WTC11 (cell line): ENCODE results near the gene ITPKB. TPM values are rescaled to one million over a fixed set of nuclear protein-coding genes. Genes with fewer than 3 reads are reported as not detected.

Experiments used
- ATAC-seq: fragments of 200-7000 bp; cut with Tn5 transposase; 2 replicates; pipeline ENCODE4 v1.10.0; 2021; ENCODE audit warnings: mild to moderate bottlenecking, moderate library complexity
- CTCF ChIA-PET: fragments of 300-600 bp; sonication (Branson Sonifier 250); formaldehyde crosslinking; loops from one replicate; lab custom pipeline; 2021; ENCODE audit warnings: antibody characterized with exemption; lab: Charles Lee
- POLR2A ChIA-PET: fragments of 350-600 bp; sonication (Branson Sonifier 250); formaldehyde crosslinking; loops from one replicate; lab custom pipeline; 2021; ENCODE audit warnings: antibody characterized with exemption; lab: Charles Lee
- DNase-seq: peaks from one replicate; pipeline ENCODE4 v3.0.0; 2021; ENCODE audit warnings: low spot score
- H3K27ac Mint-ChIP-seq: 2 replicates; pipeline ENCODE4 v1.8.0; 2021; ENCODE audit warnings: mixed read lengths
- H3K27me3 Mint-ChIP-seq: 2 replicates; pipeline ENCODE4 v1.8.0; 2021; ENCODE audit warnings: low read depth, mild to moderate bottlenecking, moderate library complexity, mixed read lengths
- H3K36me3 Mint-ChIP-seq: 2 replicates; pipeline ENCODE4 v1.8.0; 2021; ENCODE audit warnings: mixed read lengths
- H3K4me1 Mint-ChIP-seq: 2 replicates; pipeline ENCODE4 v1.8.0; 2022; ENCODE audit warnings: mixed read lengths
- H3K4me3 Mint-ChIP-seq: 2 replicates; pipeline ENCODE4 v1.8.0; 2021; ENCODE audit warnings: mild to moderate bottlenecking, moderate library complexity, mixed read lengths
- H3K9me3 Mint-ChIP-seq: 2 replicates; pipeline ENCODE4 v1.8.0; 2021; ENCODE audit warnings: mixed read lengths
- AR ChIP-seq: fragments of 250-450 bp; sonication (Bioruptor Pico); IDR thresholded peaks from 2 replicates; pipeline ENCODE4 v1.9.0; 2021; ENCODE audit warnings: mild to moderate bottlenecking
- ATF1 ChIP-seq: sonication (generic); formaldehyde crosslinking; IDR thresholded peaks from 2 replicates; pipeline ENCODE4 v1.8.1; 2023; ENCODE audit warnings: mild to moderate bottlenecking, moderate library complexity, missing genetic modification reagents
- CDX4 ChIP-seq: fragments of 250-450 bp; sonication (Bioruptor Pico); IDR thresholded peaks from 2 replicates; pipeline ENCODE4 v1.9.0; 2021; ENCODE audit warnings: moderate library complexity, mild to moderate bottlenecking, inconsistent platforms, borderline replicate concordance
- FOXJ3 ChIP-seq: sonication (generic); formaldehyde crosslinking; IDR thresholded peaks from 2 replicates; pipeline ENCODE4 v1.9.0; 2021; ENCODE audit warnings: missing genetic modification reagents, mild to moderate bottlenecking, borderline replicate concordance
- GABPB1 ChIP-seq: sonication (generic); formaldehyde crosslinking; IDR thresholded peaks from 2 replicates; pipeline ENCODE4 v1.8.1; 2023; ENCODE audit warnings: mild to moderate bottlenecking, missing genetic modification reagents
- NFYB ChIP-seq: sonication (generic); formaldehyde crosslinking; conservative IDR thresholded peaks from 2 replicates; pipeline ENCODE4 v1.8.0; 2022; ENCODE audit warnings: low read depth, missing genetic modification reagents
- NR2C2 ChIP-seq: sonication (generic); formaldehyde crosslinking; IDR thresholded peaks from 2 replicates; pipeline ENCODE4 v1.8.0; 2022; ENCODE audit warnings: mild to moderate bottlenecking, missing genetic modification reagents
- NR3C1 ChIP-seq: sonication (generic); formaldehyde crosslinking; conservative IDR thresholded peaks from 2 replicates; pipeline ENCODE4 v1.8.1; 2023; ENCODE audit warnings: low read depth, mild to moderate bottlenecking, missing genetic modification reagents
- SMAD3 ChIP-seq: sonication (generic); formaldehyde crosslinking; IDR thresholded peaks from 2 replicates; pipeline ENCODE4 v1.8.0; 2022; ENCODE audit warnings: missing genetic modification reagents, mild to moderate bottlenecking, borderline replicate concordance
- ZNF121 ChIP-seq: sonication (generic); formaldehyde crosslinking; IDR thresholded peaks from 2 replicates; pipeline ENCODE4 v1.8.0; 2023; ENCODE audit warnings: missing genetic modification reagents
- ZNF219 ChIP-seq: sonication (generic); formaldehyde crosslinking; IDR thresholded peaks from 2 replicates; pipeline ENCODE4 v1.8.0; 2023; ENCODE audit warnings: missing genetic modification reagents, mild to moderate bottlenecking, borderline replicate concordance
- ZNF671 ChIP-seq: fragments of 250-450 bp; sonication (Bioruptor Pico); IDR thresholded peaks from 2 replicates; pipeline ENCODE4 v1.8.0; 2021; ENCODE audit warnings: mild to moderate bottlenecking
- ZSCAN18 ChIP-seq: fragments of 250-450 bp; sonication (Bioruptor Pico); IDR thresholded peaks from 2 replicates; pipeline ENCODE4 v2.1.2; 2022; ENCODE audit warnings: mild to moderate bottlenecking, moderate library complexity
- total RNA-seq: library from RNA; stranded (reverse); gene quantifications from 3 replicates; pipeline ENCODE4 v1.2.3, GENCODE V29; 2021
- TF ChIP-seq, protein P1 (sequence below): sonication (generic); formaldehyde crosslinking; IDR thresholded peaks from 2 replicates; pipeline ENCODE4 v1.8.0; 2022; ENCODE audit warnings: missing genetic modification reagents
- TF ChIP-seq, protein P2 (sequence below): sonication (generic); formaldehyde crosslinking; IDR thresholded peaks from 2 replicates; pipeline ENCODE4 v1.8.1; 2023; ENCODE audit warnings: mild to moderate bottlenecking, moderate library complexity, missing genetic modification reagents
- TF ChIP-seq, protein P3 (sequence below): fragments of 250-450 bp; sonication (Bioruptor Pico); IDR thresholded peaks from 2 replicates; pipeline ENCODE4 v1.9.0; 2021; ENCODE audit warnings: mild to moderate bottlenecking, borderline replicate concordance
- TF ChIP-seq, protein P4 (sequence below): sonication (generic); formaldehyde crosslinking; IDR thresholded peaks from 2 replicates; pipeline ENCODE4 v1.8.1; 2023; ENCODE audit warnings: mild to moderate bottlenecking, missing genetic modification reagents, moderate library complexity
- TF ChIP-seq, protein P5 (sequence below): fragments of 250-450 bp; sonication (Bioruptor Pico); IDR thresholded peaks from 2 replicates; pipeline ENCODE4 v1.9.0; 2021; ENCODE audit warnings: mild to moderate bottlenecking

ITPKB gene
- total RNA-seq, 1 experiment from 2014 or later, result 15.6 TPM

DNA sequence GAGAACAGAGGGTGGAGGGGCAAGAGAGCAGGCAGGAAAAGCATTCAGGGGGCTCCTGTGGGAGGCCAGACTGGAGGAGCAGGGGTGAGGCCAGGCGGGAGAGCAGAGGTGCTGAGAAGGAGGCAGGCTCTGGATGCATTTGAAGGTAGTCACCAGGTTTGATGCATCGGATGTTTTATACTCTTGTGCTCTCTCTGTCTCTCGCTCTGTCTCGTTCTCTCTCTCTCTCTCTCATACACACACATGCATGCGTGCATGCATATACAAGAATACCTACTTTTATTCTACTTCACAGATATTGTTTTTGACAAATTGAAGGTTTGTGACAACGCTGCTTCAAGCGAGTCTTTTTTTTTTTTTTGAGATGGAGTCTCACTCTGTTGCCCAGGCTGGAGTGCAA lies 15.0 kb upstream of the ITPKB start (continued):
- TF ChIP-seq CDX4 (CRISPR knock-in tag) (no peak), ZNF219 (CRISPR knock-in tag) (no peak)

GRCh38 chr1:226751703-226752102 lies 12.6 kb upstream of the ITPKB start:
- no peaks in the 10 kb centered on the region for H3K36me3 Mint-ChIP-seq
- ATAC-seq, result no peak
- no peak for TF ChIP-seq ZNF121 (CRISPR knock-in tag)
- no peak for TF ChIP-seq GABPB1
- TF ChIP-seq ZSCAN18 (CRISPR knock-in tag), result no peak
- TF ChIP-seq NFYB, result no peak
- no peak for TF ChIP-seq ZNF671 (CRISPR knock-in tag)
- TF ChIP-seq, protein P1, sequence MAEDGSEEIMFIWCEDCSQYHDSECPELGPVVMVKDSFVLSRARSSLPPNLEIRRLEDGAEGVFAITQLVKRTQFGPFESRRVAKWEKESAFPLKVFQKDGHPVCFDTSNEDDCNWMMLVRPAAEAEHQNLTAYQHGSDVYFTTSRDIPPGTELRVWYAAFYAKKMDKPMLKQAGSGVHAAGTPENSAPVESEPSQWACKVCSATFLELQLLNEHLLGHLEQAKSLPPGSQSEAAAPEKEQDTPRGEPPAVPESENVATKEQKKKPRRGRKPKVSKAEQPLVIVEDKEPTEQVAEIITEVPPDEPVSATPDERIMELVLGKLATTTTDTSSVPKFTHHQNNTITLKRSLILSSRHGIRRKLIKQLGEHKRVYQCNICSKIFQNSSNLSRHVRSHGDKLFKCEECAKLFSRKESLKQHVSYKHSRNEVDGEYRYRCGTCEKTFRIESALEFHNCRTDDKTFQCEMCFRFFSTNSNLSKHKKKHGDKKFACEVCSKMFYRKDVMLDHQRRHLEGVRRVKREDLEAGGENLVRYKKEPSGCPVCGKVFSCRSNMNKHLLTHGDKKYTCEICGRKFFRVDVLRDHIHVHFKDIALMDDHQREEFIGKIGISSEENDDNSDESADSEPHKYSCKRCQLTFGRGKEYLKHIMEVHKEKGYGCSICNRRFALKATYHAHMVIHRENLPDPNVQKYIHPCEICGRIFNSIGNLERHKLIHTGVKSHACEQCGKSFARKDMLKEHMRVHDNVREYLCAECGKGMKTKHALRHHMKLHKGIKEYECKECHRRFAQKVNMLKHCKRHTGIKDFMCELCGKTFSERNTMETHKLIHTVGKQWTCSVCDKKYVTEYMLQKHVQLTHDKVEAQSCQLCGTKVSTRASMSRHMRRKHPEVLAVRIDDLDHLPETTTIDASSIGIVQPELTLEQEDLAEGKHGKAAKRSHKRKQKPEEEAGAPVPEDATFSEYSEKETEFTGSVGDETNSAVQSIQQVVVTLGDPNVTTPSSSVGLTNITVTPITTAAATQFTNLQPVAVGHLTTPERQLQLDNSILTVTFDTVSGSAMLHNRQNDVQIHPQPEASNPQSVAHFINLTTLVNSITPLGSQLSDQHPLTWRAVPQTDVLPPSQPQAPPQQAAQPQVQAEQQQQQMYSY (CRISPR knock-in tag), result no peak
- TF ChIP-seq, protein P2, sequence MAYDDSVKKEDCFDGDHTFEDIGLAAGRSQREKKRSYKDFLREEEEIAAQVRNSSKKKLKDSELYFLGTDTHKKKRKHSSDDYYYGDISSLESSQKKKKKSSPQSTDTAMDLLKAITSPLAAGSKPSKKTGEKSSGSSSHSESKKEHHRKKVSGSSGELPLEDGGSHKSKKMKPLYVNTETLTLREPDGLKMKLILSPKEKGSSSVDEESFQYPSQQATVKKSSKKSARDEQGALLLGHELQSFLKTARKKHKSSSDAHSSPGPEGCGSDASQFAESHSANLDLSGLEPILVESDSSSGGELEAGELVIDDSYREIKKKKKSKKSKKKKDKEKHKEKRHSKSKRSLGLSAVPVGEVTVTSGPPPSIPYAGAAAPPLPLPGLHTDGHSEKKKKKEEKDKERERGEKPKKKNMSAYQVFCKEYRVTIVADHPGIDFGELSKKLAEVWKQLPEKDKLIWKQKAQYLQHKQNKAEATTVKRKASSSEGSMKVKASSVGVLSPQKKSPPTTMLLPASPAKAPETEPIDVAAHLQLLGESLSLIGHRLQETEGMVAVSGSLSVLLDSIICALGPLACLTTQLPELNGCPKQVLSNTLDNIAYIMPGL (CRISPR knock-in tag), result no peak
- no peak for TF ChIP-seq NR3C1 (CRISPR knock-in tag)
- TF ChIP-seq SMAD3 (CRISPR knock-in tag), result no peak
- TF ChIP-seq FOXJ3 (CRISPR knock-in tag), result no peak
- TF ChIP-seq, all 79 proteins: peak for 0
- Mint-ChIP-seq H3K27me3 (peaks cover 18% of the 10 kb centered on the region), H3K4me3 (no peak overlapping the region), H3K4me1 (no peaks in the 10 kb centered on the region), H3K9me3 (peaks cover 6% of the 10 kb centered on the region), H3K27ac (no peak overlapping the region)
- ChIA-PET CTCF (interaction anchor here (0.9 kb wide), 1 partner anchor 143 kb away, joined by 3 read pairs; no protein-coding TSS in a partner anchor), POLR2A (no interaction called here)
- DNase-seq, result no peak

GRCh38 chr1:226751214-226751613 lies 12.1 kb upstream of the ITPKB start:
- Mint-ChIP-seq H3K4me3 (no peak overlapping the region), H3K27ac (no peak overlapping the region), H3K36me3 (no peaks in the 10 kb centered on the region), H3K9me3 (peaks cover under 1% of the 10 kb centered on the region), H3K27me3 (peaks cover 17% of the 10 kb centered on the region), H3K4me1 (no peaks in the 10 kb centered on the region)
- DNase-seq, result no peak
- POLR2A ChIA-PET, result no interaction called here
- CTCF ChIA-PET, result interaction anchor here (0.9 kb wide), 1 partner anchor 143 kb away, joined by 3 read pairs; no protein-coding TSS in a partner anchor
- ATAC-seq, result no peak
- TF ChIP-seq, protein P3, sequence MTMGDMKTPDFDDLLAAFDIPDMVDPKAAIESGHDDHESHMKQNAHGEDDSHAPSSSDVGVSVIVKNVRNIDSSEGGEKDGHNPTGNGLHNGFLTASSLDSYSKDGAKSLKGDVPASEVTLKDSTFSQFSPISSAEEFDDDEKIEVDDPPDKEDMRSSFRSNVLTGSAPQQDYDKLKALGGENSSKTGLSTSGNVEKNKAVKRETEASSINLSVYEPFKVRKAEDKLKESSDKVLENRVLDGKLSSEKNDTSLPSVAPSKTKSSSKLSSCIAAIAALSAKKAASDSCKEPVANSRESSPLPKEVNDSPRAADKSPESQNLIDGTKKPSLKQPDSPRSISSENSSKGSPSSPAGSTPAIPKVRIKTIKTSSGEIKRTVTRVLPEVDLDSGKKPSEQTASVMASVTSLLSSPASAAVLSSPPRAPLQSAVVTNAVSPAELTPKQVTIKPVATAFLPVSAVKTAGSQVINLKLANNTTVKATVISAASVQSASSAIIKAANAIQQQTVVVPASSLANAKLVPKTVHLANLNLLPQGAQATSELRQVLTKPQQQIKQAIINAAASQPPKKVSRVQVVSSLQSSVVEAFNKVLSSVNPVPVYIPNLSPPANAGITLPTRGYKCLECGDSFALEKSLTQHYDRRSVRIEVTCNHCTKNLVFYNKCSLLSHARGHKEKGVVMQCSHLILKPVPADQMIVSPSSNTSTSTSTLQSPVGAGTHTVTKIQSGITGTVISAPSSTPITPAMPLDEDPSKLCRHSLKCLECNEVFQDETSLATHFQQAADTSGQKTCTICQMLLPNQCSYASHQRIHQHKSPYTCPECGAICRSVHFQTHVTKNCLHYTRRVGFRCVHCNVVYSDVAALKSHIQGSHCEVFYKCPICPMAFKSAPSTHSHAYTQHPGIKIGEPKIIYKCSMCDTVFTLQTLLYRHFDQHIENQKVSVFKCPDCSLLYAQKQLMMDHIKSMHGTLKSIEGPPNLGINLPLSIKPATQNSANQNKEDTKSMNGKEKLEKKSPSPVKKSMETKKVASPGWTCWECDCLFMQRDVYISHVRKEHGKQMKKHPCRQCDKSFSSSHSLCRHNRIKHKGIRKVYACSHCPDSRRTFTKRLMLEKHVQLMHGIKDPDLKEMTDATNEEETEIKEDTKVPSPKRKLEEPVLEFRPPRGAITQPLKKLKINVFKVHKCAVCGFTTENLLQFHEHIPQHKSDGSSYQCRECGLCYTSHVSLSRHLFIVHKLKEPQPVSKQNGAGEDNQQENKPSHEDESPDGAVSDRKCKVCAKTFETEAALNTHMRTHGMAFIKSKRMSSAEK (CRISPR knock-in tag), result no peak
- TF ChIP-seq AR (CRISPR knock-in tag), result no peak
- TF ChIP-seq NR2C2 (CRISPR knock-in tag), result no peak
- TF ChIP-seq, protein P4, sequence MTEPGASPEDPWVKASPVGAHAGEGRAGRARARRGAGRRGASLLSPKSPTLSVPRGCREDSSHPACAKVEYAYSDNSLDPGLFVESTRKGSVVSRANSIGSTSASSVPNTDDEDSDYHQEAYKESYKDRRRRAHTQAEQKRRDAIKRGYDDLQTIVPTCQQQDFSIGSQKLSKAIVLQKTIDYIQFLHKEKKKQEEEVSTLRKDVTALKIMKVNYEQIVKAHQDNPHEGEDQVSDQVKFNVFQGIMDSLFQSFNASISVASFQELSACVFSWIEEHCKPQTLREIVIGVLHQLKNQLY (CRISPR knock-in tag), result no peak
- no peak for TF ChIP-seq ATF1
- TF ChIP-seq, protein P5, sequence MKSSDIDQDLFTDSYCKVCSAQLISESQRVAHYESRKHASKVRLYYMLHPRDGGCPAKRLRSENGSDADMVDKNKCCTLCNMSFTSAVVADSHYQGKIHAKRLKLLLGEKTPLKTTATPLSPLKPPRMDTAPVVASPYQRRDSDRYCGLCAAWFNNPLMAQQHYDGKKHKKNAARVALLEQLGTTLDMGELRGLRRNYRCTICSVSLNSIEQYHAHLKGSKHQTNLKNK (CRISPR knock-in tag), result no peak
